ENCODE results near the gene RGPD8.
"Not testable (repeated sequence)": the region's sequence is repeated elsewhere in the genome, so short reads cannot be mapped to it uniquely, and the experiment has no call there.

RGPD8 gene

GRCh38 chr2:112433480-112433879 is at the start of gene RGPD8:
Gene RGPD8 (minus strand): TSS chr2:112433645. CDS start chr2:112433453, 192 bp downstream.
- peak within 1 kb of the TSS; percentile 89 for H3K27ac Mint-ChIP-seq
- H3K4me1 Mint-ChIP-seq (ENCODE audit: low read depth); intact Hi-C loops (cut with micrococcal nuclease); H3K36me3 Mint-ChIP-seq (ENCODE audit: low read depth); H3K9me3 Mint-ChIP-seq; H3K27me3 Mint-ChIP-seq: not testable (repeated sequence)
- peak within 1 kb of the TSS; percentile 82 for H3K4me3 Mint-ChIP-seq

GRCh38 chr2:112483042-112483473 is 49.6 kb upstream of the RGPD8 start:
- Mint-ChIP-seq H3K27me3 (peaks cover 6% of the 10 kb centered on the region), H3K4me1 (ENCODE audit: low read depth) (peaks cover 59% of the 10 kb centered on the region), H3K36me3 (ENCODE audit: low read depth) (peaks cover 54% of the 10 kb centered on the region), H3K4me3 (peak overlapping the region; percentile 96), H3K9me3 (no peaks in the 10 kb centered on the region), H3K27ac (peak overlapping the region; percentile 92)
- intact Hi-C loops (cut with micrococcal nuclease), result loop anchor here (2.0 kb wide), 1 partner anchor 60 kb away; the partner anchor contains the start of gene POLR1B

- intact Hi-C loops (cut with micrococcal nuclease), result loop anchor here (2.0 kb wide), 1 partner anchor 60 kb away; the partner anchor contains the start of gene POLR1B
- H3K27me3 Mint-ChIP-seq, result peaks cover 6% of the 10 kb centered on the region
Measured at GRCh38 chr2:112482309-112483041, 49.0 kb upstream of the RGPD8 start.

GRCh38 chr2:112481528-112482233 is 48.2 kb upstream of the RGPD8 start, which contains the start of gene TTL:
Gene TTL (plus strand): TSS chr2:112482156. CDS start chr2:112482345, 189 bp downstream.
- H3K9me3 Mint-ChIP-seq, result no peaks in the 10 kb centered on the region
- peaks cover 6% of the 10 kb centered on the region for H3K27me3 Mint-ChIP-seq
- H3K36me3 Mint-ChIP-seq (ENCODE audit: low read depth), result peaks cover 41% of the 10 kb centered on the region
- peak within 1 kb of the TSS; percentile 92 for H3K27ac Mint-ChIP-seq
- H3K4me3 Mint-ChIP-seq, result peak within 1 kb of the TSS; percentile 96
- intact Hi-C loops (cut with micrococcal nuclease), result loop anchor here (1.0 to 2.0 kb wide), 2 partner anchors 61 to 103 kb away; partner anchors contain the start of genes CHCHD5 and POLR1B
- H3K4me1 Mint-ChIP-seq (ENCODE audit: low read depth), result peaks cover 45% of the 10 kb centered on the region

More at GRCh38 chr2:112482309-112483041, 49.0 kb upstream of the RGPD8 start:
- H3K4me3 Mint-ChIP-seq, result peak overlapping the region; percentile 96
- peaks cover 48% of the 10 kb centered on the region for H3K36me3 Mint-ChIP-seq (ENCODE audit: low read depth)
- peaks cover 53% of the 10 kb centered on the region for H3K4me1 Mint-ChIP-seq (ENCODE audit: low read depth)
- peak overlapping the region; percentile 92 for H3K27ac Mint-ChIP-seq
- H3K9me3 Mint-ChIP-seq, result no peaks in the 10 kb centered on the region

GRCh38 chr2:112481050-112481527 is 47.6 kb upstream of the RGPD8 start:
- intact Hi-C loops (cut with micrococcal nuclease), result loop anchor here (1.0 kb wide), 1 partner anchor 103 kb away; the partner anchor contains the start of gene CHCHD5
- H3K36me3 Mint-ChIP-seq (ENCODE audit: low read depth), result peaks cover 35% of the 10 kb centered on the region
- peaks cover 39% of the 10 kb centered on the region for H3K4me1 Mint-ChIP-seq (ENCODE audit: low read depth)
- H3K9me3 Mint-ChIP-seq, result no peaks in the 10 kb centered on the region
- H3K27ac Mint-ChIP-seq, result peak overlapping the region; percentile 92
- peak overlapping the region; percentile 92 for H3K4me3 Mint-ChIP-seq
- peaks cover 6% of the 10 kb centered on the region for H3K27me3 Mint-ChIP-seq

- Mint-ChIP-seq H3K27ac (peak overlapping the region; percentile 92), H3K36me3 (ENCODE audit: low read depth) (peaks cover 30% of the 10 kb centered on the region), H3K9me3 (no peaks in the 10 kb centered on the region), H3K4me1 (ENCODE audit: low read depth) (peaks cover 36% of the 10 kb centered on the region), H3K4me3 (peak overlapping the region; percentile 92), H3K27me3 (peaks cover 6% of the 10 kb centered on the region)
- intact Hi-C loops (cut with micrococcal nuclease), result loop anchor here (1.0 kb wide), 1 partner anchor 104 kb away; the partner anchor contains the start of gene CHCHD5
Measured at GRCh38 chr2:112480530-112481049, 47.1 kb upstream of the RGPD8 start.

GRCh38 chr2:112476434-112476833 is 43.0 kb upstream of the RGPD8 start:
- H3K36me3 Mint-ChIP-seq (ENCODE audit: low read depth), result peaks cover 6% of the 10 kb centered on the region
- no peak overlapping the region for H3K4me3 Mint-ChIP-seq
- no peak overlapping the region for H3K27ac Mint-ChIP-seq
- intact Hi-C loops (cut with micrococcal nuclease), result no loop called here
- peaks cover 6% of the 10 kb centered on the region for H3K27me3 Mint-ChIP-seq
- peaks cover 12% of the 10 kb centered on the region for H3K4me1 Mint-ChIP-seq (ENCODE audit: low read depth)
- H3K9me3 Mint-ChIP-seq, result no peaks in the 10 kb centered on the region

- no peaks in the 10 kb centered on the region for H3K4me1 Mint-ChIP-seq (ENCODE audit: low read depth)
- intact Hi-C loops (cut with micrococcal nuclease), result no loop called here
- H3K27ac Mint-ChIP-seq, result no peak overlapping the region
- no peak overlapping the region for H3K4me3 Mint-ChIP-seq
- H3K27me3 Mint-ChIP-seq, result peaks cover 2% of the 10 kb centered on the region
- H3K36me3 Mint-ChIP-seq (ENCODE audit: low read depth), result no peaks in the 10 kb centered on the region
- no peaks in the 10 kb centered on the region for H3K9me3 Mint-ChIP-seq
Measured at GRCh38 chr2:112474844-112475486, 41.5 kb upstream of the RGPD8 start.

GRCh38 chr2:112472547-112473263 is 39.3 kb upstream of the RGPD8 start:
- Mint-ChIP-seq H3K36me3 (ENCODE audit: low read depth) (no peaks in the 10 kb centered on the region), H3K27ac (no peak overlapping the region), H3K9me3 (no peaks in the 10 kb centered on the region), H3K4me3 (no peak overlapping the region), H3K4me1 (ENCODE audit: low read depth) (no peaks in the 10 kb centered on the region), H3K27me3 (peaks cover 5% of the 10 kb centered on the region)
- intact Hi-C loops (cut with micrococcal nuclease), result no loop called here

- Mint-ChIP-seq H3K4me1 (ENCODE audit: low read depth) (no peaks in the 10 kb centered on the region), H3K27me3 (peaks cover 15% of the 10 kb centered on the region), H3K36me3 (ENCODE audit: low read depth) (no peaks in the 10 kb centered on the region), H3K9me3 (no peaks in the 10 kb centered on the region), H3K27ac (no peak overlapping the region), H3K4me3 (no peak overlapping the region)
- intact Hi-C loops (cut with micrococcal nuclease), result no loop called here
Measured at GRCh38 chr2:112465382-112465781, 31.9 kb upstream of the RGPD8 start.

- Mint-ChIP-seq H3K27me3 (peaks cover 14% of the 10 kb centered on the region), H3K4me3 (no peak overlapping the region), H3K27ac (no peak overlapping the region), H3K36me3 (ENCODE audit: low read depth) (no peaks in the 10 kb centered on the region), H3K4me1 (ENCODE audit: low read depth) (no peaks in the 10 kb centered on the region), H3K9me3 (no peaks in the 10 kb centered on the region)
- intact Hi-C loops (cut with micrococcal nuclease), result no loop called here
Measured at GRCh38 chr2:112463256-112463655, 29.8 kb upstream of the RGPD8 start.

- H3K36me3 Mint-ChIP-seq (ENCODE audit: low read depth), result no peaks in the 10 kb centered on the region
- H3K27ac Mint-ChIP-seq, result no peak overlapping the region
- H3K27me3 Mint-ChIP-seq, result peaks cover 8% of the 10 kb centered on the region
- peaks cover 11% of the 10 kb centered on the region for H3K9me3 Mint-ChIP-seq
- H3K4me1 Mint-ChIP-seq (ENCODE audit: low read depth), result no peaks in the 10 kb centered on the region
- intact Hi-C loops (cut with micrococcal nuclease), result no loop called here
- H3K4me3 Mint-ChIP-seq, result no peak overlapping the region
Measured at GRCh38 chr2:112462178-112462577, 28.7 kb upstream of the RGPD8 start.

GRCh38 chr2:112459372-112459771 is 25.9 kb upstream of the RGPD8 start:
- intact Hi-C loops (cut with micrococcal nuclease), result no loop called here
- Mint-ChIP-seq H3K4me1 (ENCODE audit: low read depth) (no peaks in the 10 kb centered on the region), H3K4me3 (no peak overlapping the region), H3K27me3 (peaks cover 1% of the 10 kb centered on the region), H3K36me3 (ENCODE audit: low read depth) (no peaks in the 10 kb centered on the region), H3K9me3 (peaks cover 12% of the 10 kb centered on the region), H3K27ac (no peak overlapping the region)

Measured in dendritic cell treated with granulocyte-macrophage colony-stimulating factor and Interleukin-4, amounts not matched to agents 40 ng/mL and 50 ng/mL, for 4 days (primary cell).